Renal cortical epithelial cell (primary cell): Measurements from ENCODE around the gene BCL2L2. TPM values are rescaled to one million over a fixed set of nuclear protein-coding genes. Genes with fewer than 3 reads are reported as not detected.

ENCODE experiments used
- DNase-seq: peaks from one replicate; pipeline ENCODE4 v3.0.0-alpha.2; 2011; ENCODE audit warnings: low read depth
- total RNA-seq: library from RNA; depleted of rRNA; stranded (reverse); fragments of >200 nt; gene quantifications from 2 replicates; pipeline ENCODE4 v1.2.3, GENCODE V29; 2014

The BCL2L2 gene
- total RNA-seq, 1 donor from 2014 or later, result 14.7 TPM

DNA sequence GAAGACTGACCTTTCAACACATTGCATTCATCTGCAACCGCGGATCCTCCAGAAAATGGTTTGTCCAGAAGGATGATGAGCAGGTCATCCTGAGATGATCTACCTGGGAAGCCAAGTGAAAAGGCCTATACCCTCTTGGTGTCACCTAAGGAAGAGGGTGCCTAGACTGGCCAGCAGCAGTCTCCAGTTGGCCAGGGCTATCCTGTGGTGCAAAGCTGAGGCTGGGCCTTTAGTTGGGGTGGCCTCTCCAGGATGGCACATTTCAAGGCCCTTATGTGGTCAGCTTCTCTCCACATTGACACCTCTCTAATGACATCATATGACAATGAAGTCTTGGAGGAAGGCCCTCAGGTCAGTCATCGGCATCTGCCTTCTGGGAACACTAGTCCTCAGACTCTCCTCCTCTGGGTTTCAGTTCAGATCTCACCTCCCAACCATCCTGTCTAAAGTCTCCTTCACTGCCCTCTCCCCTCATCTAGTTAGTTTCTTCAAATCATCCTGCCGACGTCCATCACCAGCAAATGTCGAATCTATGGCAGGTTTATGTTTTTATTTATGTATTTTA is 49.3 kb downstream of the BCL2L2 start:
- no peak for DNase-seq

- DNase-seq, result no peak
These were observed 50.0 kb downstream of the BCL2L2 start for GRCh38 chr14:23356662-23357061.

- DNase-seq, result no peak
These were observed 50.6 kb downstream of the BCL2L2 start for GRCh38 chr14:23357261-23357660.

DNA sequence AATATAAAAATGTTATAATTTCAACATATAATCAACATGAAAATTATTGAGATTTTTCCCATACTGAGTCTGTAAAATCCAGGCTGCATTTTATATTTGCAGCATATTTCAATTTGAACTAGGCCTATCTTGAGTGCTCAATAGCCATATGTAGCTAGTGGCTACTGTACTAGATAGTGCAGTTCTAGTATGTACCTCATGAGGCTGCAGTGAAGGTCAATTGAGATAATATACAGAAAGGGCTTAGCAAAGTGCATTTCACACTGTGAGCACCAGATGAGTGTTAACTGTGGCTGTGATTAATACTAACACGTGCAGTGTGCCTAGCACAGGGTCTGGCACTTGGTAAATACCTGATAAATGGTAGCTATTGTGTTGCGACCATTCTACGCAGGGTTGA is 51.4 kb downstream of the BCL2L2 start:
- no peak for DNase-seq

GRCh38 chr14:23358553-23359166 is 52.0 kb downstream of the BCL2L2 start:
- DNase-seq, result no peak

DNA sequence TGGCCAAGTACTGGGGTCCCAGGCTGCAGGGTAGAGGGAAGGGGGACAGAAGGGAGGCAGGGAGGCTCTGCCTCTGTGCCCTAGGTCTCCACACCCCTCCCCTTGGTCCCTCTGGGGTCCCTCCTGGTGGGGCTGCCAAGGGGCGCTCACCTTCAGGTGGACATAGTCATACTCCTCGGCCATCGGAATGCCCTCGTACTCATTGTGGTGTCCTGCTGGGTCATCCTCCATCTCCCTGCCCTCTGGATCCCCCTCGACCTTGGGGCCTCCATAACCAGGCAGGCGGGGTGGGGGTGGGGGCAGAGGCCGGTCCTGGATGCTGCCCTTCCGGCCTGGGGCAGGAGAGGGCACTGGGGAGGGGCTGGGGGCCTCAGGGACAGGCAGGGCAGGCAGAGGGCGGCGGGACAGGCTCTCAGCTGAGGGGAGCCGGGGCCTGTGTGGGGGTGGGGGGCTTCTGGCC is 52.6 kb downstream of the BCL2L2 start:
- DNase-seq, result no peak

DNA sequence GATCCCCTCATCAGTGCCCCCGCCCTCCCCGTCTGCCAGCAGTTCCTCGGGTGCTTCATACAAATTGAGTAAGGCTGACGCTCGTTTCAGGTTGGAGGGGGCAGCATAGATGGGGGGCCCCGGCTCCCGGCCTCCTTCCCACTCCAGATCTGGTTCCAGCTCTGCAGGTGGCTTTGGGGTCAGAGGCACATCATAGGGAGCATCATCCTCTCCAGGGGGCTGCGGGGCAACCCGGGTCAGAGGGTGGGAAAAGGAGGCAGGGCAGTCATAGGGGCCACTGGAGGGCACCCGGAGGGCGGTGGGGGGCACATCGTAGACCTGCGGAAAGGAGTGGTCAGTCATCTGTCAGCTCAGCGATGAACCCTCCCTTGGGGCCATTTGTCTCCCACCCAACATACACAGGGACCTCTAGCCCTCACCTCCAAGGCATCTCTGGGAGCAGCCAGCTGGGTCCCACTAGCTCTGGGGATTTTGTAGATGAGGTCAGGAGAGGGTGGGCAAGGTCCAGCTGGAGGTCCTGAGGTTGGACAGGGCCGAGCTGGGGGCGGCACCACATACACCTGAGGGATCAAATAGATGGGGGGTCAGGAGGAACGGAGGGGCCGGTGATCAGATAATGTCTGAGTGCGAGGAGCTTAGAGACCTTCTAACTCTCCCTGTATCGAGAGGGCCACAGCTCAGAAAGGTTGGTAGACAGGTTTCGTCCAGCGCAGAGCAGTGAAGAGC is 53.3 kb downstream of the BCL2L2 start:
- no peak for DNase-seq

- DNase-seq, result no peak
These were observed 53.9 kb downstream of the BCL2L2 start for GRCh38 chr14:23360496-23360895.

DNA sequence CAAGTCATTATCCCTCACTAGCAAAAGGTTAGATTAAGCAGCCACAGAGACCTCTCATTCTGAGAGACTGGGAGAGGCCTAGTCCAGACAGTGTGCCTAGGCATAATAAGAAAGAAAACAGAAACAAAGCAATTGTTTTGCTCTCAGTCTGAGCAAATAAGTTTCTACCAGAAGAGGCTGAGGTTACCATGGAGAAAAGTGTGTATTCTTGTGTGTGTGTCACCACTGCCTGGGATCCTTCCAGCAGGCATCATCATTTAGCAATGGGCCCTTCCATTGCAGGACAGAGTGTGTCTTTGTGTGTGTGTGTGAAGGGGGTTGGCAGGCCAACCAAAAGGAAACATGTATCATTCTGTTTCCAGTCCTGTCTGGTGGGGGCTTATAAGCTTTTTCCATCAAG is 54.7 kb downstream of the BCL2L2 start:
- DNase-seq, result peak; percentile 60

Other genes with a start within 250 kb of the BCL2L2 start
- 3.5 and 6.1 TPM in 2 replicates for gene CDH24, start 249.3 kb upstream of the BCL2L2 start, total RNA-seq
- gene ACIN1, start 211.7 kb upstream of the BCL2L2 start, total RNA-seq, result 34.0 and 103 TPM in 2 replicates
- 61.6 and 71.0 TPM in 2 replicates for gene C14orf119, start 211.3 kb upstream of the BCL2L2 start, total RNA-seq
- gene CIROP, start 201.8 kb upstream of the BCL2L2 start, total RNA-seq, result not detected in 2 replicates
- gene CEBPE, start 187.6 kb upstream of the BCL2L2 start, total RNA-seq, result not detected in 2 replicates
- gene SLC7A8, start 123.2 kb upstream of the BCL2L2 start, total RNA-seq, result under 0.01 and 1.1 TPM in 2 replicates
- gene RNF212B, start 68.9 kb upstream of the BCL2L2 start, total RNA-seq, result 0.35 TPM in 1 of 2 replicates, not detected in the other
- 7.8 and 15.0 TPM in 2 replicates for gene HOMEZ, start 20.7 kb upstream of the BCL2L2 start, total RNA-seq
- gene PPP1R3E, start 4.0 kb upstream of the BCL2L2 start, total RNA-seq, result 1.9 TPM in 2 replicates
- gene PABPN1, start 14.6 kb downstream of the BCL2L2 start, total RNA-seq, result 60.8 and 80.0 TPM in 2 replicates
- 1.2 and 33.0 TPM in 2 replicates for gene SLC22A17, start 46.1 kb downstream of the BCL2L2 start, total RNA-seq
- 0.17 and 0.50 TPM in 2 replicates for gene EFS, start 58.3 kb downstream of the BCL2L2 start, total RNA-seq
- not detected in 2 replicates for gene IL25, start 66.0 kb downstream of the BCL2L2 start, total RNA-seq
- gene CMTM5, start 70.2 kb downstream of the BCL2L2 start, total RNA-seq, result not detected in 2 replicates
- gene MYH6, start 101.4 kb downstream of the BCL2L2 start, total RNA-seq, result not detected in 2 replicates
- gene MYH7, start 128.8 kb downstream of the BCL2L2 start, total RNA-seq, result under 0.01 TPM in 1 of 2 replicates, not detected in the other
- gene NGDN, start 162.9 kb downstream of the BCL2L2 start, total RNA-seq, result 41.5 and 53.0 TPM in 2 replicates
- 0.69 and 1.8 TPM in 2 replicates for gene ZFHX2, start 244.9 kb downstream of the BCL2L2 start, total RNA-seq
- 3.6 and 13.5 TPM in 2 replicates for gene THTPA, start 249.4 kb downstream of the BCL2L2 start, total RNA-seq